H1 (cell line): ENCODE measurements around the gene IL5RA. TPM values are rescaled to one million over a fixed set of nuclear protein-coding genes. Genes with fewer than 3 reads are reported as not detected.

Source experiments
- CTCF ChIA-PET: fragments of 300-600 bp; sonication (Branson Sonifier 250); formaldehyde crosslinking; loops from one replicate; lab custom pipeline; 2021; ENCODE audit not compliant: partially characterized antibody; lab: Charles Lee
- POLR2A ChIA-PET: fragments of 300-600 bp; sonication (Branson Sonifier 250); formaldehyde crosslinking; loops from one replicate; lab custom pipeline; 2021; ENCODE audit warnings: inconsistent platforms; ENCODE audit not compliant: partially characterized antibody; lab: Charles Lee
- DNase-seq, 2 experiments: peaks; one replicate each; pipeline versions ENCODE4 v3.0.0 to v3.0.0-alpha.2; 2010 to 2022; ENCODE audit warnings: low spot score in 2 of 2, low read depth in 1 of 2, mixed read lengths in 1 of 2
- FAIRE-seq: peaks from 2 replicates; lab custom pipeline; 2011; peaks lifted over from hg19 to GRCh38; lab: Jason Lieb, UNC
- H2AFZ ChIP-seq: 2 replicates; pipeline ENCODE4 v1.8.1; 2012; ENCODE audit warnings: low read length, inconsistent platforms
- H2AK5ac ChIP-seq: 2 replicates; pipeline ENCODE4 v1.6.1; 2013; ENCODE audit warnings: low read depth, low read length
- H2BK120ac ChIP-seq: replicated peaks from 2 replicates; pipeline ENCODE3; 2013; ENCODE audit warnings: low read depth, low read length, inconsistent platforms
- H2BK12ac ChIP-seq: 2 replicates; pipeline ENCODE4 v1.6.1; 2013; ENCODE audit warnings: low read depth, low read length
- H2BK15ac ChIP-seq: 2 replicates; pipeline ENCODE4 v1.6.1; 2013; ENCODE audit warnings: low read length
- H2BK20ac ChIP-seq: 2 replicates; pipeline ENCODE4 v1.6.1; 2013; ENCODE audit warnings: low read length
- H2BK5ac ChIP-seq: 2 replicates; pipeline ENCODE4 v1.6.1; 2013; ENCODE audit warnings: low read depth, low read length
- H3K14ac ChIP-seq: 2 replicates; pipeline ENCODE4 v1.6.1; 2013; ENCODE audit warnings: inconsistent platforms; ENCODE audit not compliant: insufficient read length
- H3K18ac ChIP-seq: 2 replicates; pipeline ENCODE4 v1.6.1; 2013; ENCODE audit warnings: low read length; ENCODE audit errors: extremely low read depth
- H3K23ac ChIP-seq: 2 replicates; pipeline ENCODE4 v1.6.1; 2013; ENCODE audit warnings: inconsistent platforms; ENCODE audit not compliant: insufficient read length
- H3K23me2 ChIP-seq: 2 replicates; pipeline ENCODE4 v1.6.1; 2013; ENCODE audit warnings: low read depth, low read length
- H3K27ac ChIP-seq: 2 replicates; pipeline ENCODE4 v1.6.1; 2011; ENCODE audit warnings: low read depth, low read length, inconsistent platforms
- H3K27me3 ChIP-seq, 4 experiments: replicated peaks in 1 of 4; 1 replicate in 1 of 4; 2 replicates in 3 of 4; pipeline versions ENCODE4 v1.6.1 to v1.8.1; 2011 to 2013; ENCODE audit warnings: low read length in 3 of 4, mild to moderate bottlenecking in 3 of 4, inconsistent platforms in 2 of 4, mixed read lengths in 2 of 4, moderate library complexity in 1 of 4; ENCODE audit not compliant: control insufficient read depth in 3 of 4, insufficient read depth in 3 of 4; ENCODE audit errors: extremely low read depth in 1 of 4
- H3K36me3 ChIP-seq, 4 experiments: 2 replicates each; pipeline versions ENCODE4 v1.6.1 to v1.8.1; 2011 to 2013; ENCODE audit warnings: mild to moderate bottlenecking in 4 of 4, low read length in 3 of 4, moderate library complexity in 2 of 4, control low read depth in 1 of 4, inconsistent platforms in 1 of 4; ENCODE audit not compliant: insufficient read depth in 4 of 4, control insufficient read depth in 2 of 4
- H3K4ac ChIP-seq: replicated peaks from 2 replicates; pipeline ENCODE3; 2013; ENCODE audit warnings: low read length, low read depth, mixed read lengths, inconsistent platforms; ENCODE audit not compliant: insufficient read length
- H3K4me1 ChIP-seq, 4 experiments: replicated peaks in 1 of 4; 1 replicate in 1 of 4; 2 replicates in 3 of 4; pipeline versions ENCODE4 v1.6.1 to v1.8.1; 2011 to 2013; ENCODE audit warnings: low read length in 3 of 4, inconsistent platforms in 2 of 4, mixed read lengths in 1 of 4; ENCODE audit not compliant: insufficient read depth in 4 of 4, control insufficient read depth in 3 of 4
- H3K4me2 ChIP-seq, 2 experiments: 2 replicates each; pipeline versions ENCODE4 v1.6.1 to v1.8.1; 2011 to 2013; ENCODE audit warnings: low read depth in 2 of 2, low read length in 2 of 2, control low read depth in 1 of 2, inconsistent platforms in 1 of 2, mild to moderate bottlenecking in 1 of 2; ENCODE audit not compliant: insufficient read depth in 1 of 2
- H3K4me3 ChIP-seq, 4 experiments: fragments of 200-600, 300-600 bp in 1 of 4; sonication (generic), shearing (Covaris generic), sonication (Bioruptor Twin) in 1 of 4; 2 replicates each; pipeline versions ENCODE4 v1.5.1 to v1.8.1; 2011 to 2016; ENCODE audit warnings: low read length in 4 of 4, low read depth in 3 of 4, control low read depth in 2 of 4, inconsistent platforms in 2 of 4, mild to moderate bottlenecking in 2 of 4, mixed read lengths in 1 of 4, moderate library complexity in 1 of 4; ENCODE audit not compliant: insufficient read depth in 2 of 4; ENCODE audit errors: extremely low read depth in 1 of 4
- H3K56ac ChIP-seq: replicated peaks from 2 replicates; pipeline ENCODE3; 2013; ENCODE audit warnings: low read depth, mild to moderate bottlenecking, mixed read lengths, low read length, inconsistent platforms; ENCODE audit not compliant: insufficient read length
- H3K79me1 ChIP-seq: 2 replicates; pipeline ENCODE4 v1.6.1; 2013; ENCODE audit warnings: low read depth, low read length, control low read depth
- H3K79me2 ChIP-seq, 2 experiments: 2 replicates each; pipeline versions ENCODE4 v1.6.1 to v1.8.1; 2012 to 2013; ENCODE audit warnings: low read length in 2 of 2, mild to moderate bottlenecking in 2 of 2, inconsistent platforms in 1 of 2; ENCODE audit not compliant: insufficient read depth in 2 of 2, control insufficient read depth in 1 of 2
- H3K9ac ChIP-seq, 4 experiments: replicated peaks in 1 of 4; 1 replicate in 1 of 4; 2 replicates in 3 of 4; pipeline versions ENCODE4 v1.6.1 to v1.8.1; 2011 to 2013; ENCODE audit warnings: low read depth in 3 of 4, low read length in 3 of 4, control low read depth in 2 of 4, mild to moderate bottlenecking in 2 of 4, moderate library complexity in 2 of 4, inconsistent platforms in 1 of 4; ENCODE audit errors: extremely low read depth in 1 of 4
- H3K9me3 ChIP-seq, 2 experiments: 2 replicates each; pipeline versions ENCODE4 v1.6.1 to v1.8.1; 2012 to 2013; ENCODE audit warnings: mild to moderate bottlenecking in 2 of 2, moderate library complexity in 2 of 2, control low read depth in 1 of 2, inconsistent platforms in 1 of 2, low read depth in 1 of 2, low read length in 1 of 2, mixed read lengths in 1 of 2; ENCODE audit not compliant: insufficient read depth in 2 of 2
- H4K20me1 ChIP-seq, 2 experiments: replicated peaks in 1 of 2; 2 replicates each; pipeline versions ENCODE3 to v1.8.1; 2011 to 2013; ENCODE audit warnings: inconsistent platforms in 2 of 2, low read length in 2 of 2, mild to moderate bottlenecking in 1 of 2; ENCODE audit not compliant: insufficient read depth in 2 of 2, control insufficient read depth in 1 of 2
- H4K5ac ChIP-seq: 2 replicates; pipeline ENCODE4 v1.6.1; 2013; ENCODE audit warnings: low read length, low read depth, mixed read lengths, inconsistent platforms; ENCODE audit not compliant: insufficient read length
- H4K8ac ChIP-seq: 2 replicates; pipeline ENCODE4 v1.8.0; 2013; ENCODE audit warnings: mild to moderate bottlenecking, moderate library complexity, low read length, inconsistent platforms; ENCODE audit not compliant: insufficient read depth; ENCODE audit errors: extremely low read depth
- H4K91ac ChIP-seq: replicated peaks from 2 replicates; pipeline ENCODE3; 2013; ENCODE audit warnings: low read length, mixed read lengths, inconsistent platforms; ENCODE audit not compliant: insufficient read length
- EGR1 ChIP-seq: IDR thresholded peaks from 2 replicates; pipeline ENCODE4 v1.6.1; 2011; ENCODE audit warnings: low read depth, low read length, borderline replicate concordance
- KDM4A ChIP-seq: IDR thresholded peaks from one replicate; pipeline ENCODE4 v1.7.1; 2012; ENCODE audit warnings: low read depth, mild to moderate bottlenecking, moderate library complexity, low read length, inconsistent platforms; ENCODE audit not compliant: severe bottlenecking
- POLR2AphosphoS5 ChIP-seq: IDR thresholded peaks from 2 replicates; pipeline ENCODE4 v1.6.1; 2011; ENCODE audit warnings: low read depth, low read length
- SIN3A ChIP-seq, 2 experiments: IDR thresholded peaks in 1 of 2; conservative IDR thresholded peaks in 1 of 2; 2 replicates each; pipeline ENCODE4 v1.6.1; 2011 to 2012; ENCODE audit warnings: low read length in 2 of 2, improper control_type of control experiment in 1 of 2, low read depth in 1 of 2, mild to moderate bottlenecking in 1 of 2
- USF2 ChIP-seq: IDR thresholded peaks from 2 replicates; pipeline ENCODE4 v1.6.1; 2011; ENCODE audit warnings: low read length, improper control_type of control experiment
- WGBS, 2 experiments: shearing (Covaris generic) in 1 of 2; methylation state at CpG; one replicate each; pipeline versions ENCODE4 v1.1.6 to v1.1.7; 2013 to 2015; ENCODE audit warnings: low lambda C conversion rate in 2 of 2, mixed read lengths in 2 of 2, inconsistent platforms in 1 of 2, low coverage in 1 of 2, missing lambda C conversion rate in 1 of 2; ENCODE audit not compliant: insufficient replicate concordance in 2 of 2, insufficient coverage in 1 of 2, insufficient read length in 1 of 2; ENCODE audit errors: extremely low coverage in 1 of 2, missing lambda C conversion rate in 1 of 2; 5-methylcytosine and 5-hydroxymethylcytosine counted together
- polyA plus RNA-seq, 7 experiments: library from polyadenylated mRNA; depleted of rRNA in 3 of 7; stranded (reverse) in 5 of 7; unstranded in 2 of 7; fragments of >200 nt in 5 of 7; fragments of 200-250 nt in 2 of 7; gene quantifications; 1 replicate in 5 of 7; 2 replicates in 1 of 7; 4 replicates in 1 of 7; pipeline versions ENCODE4 v1.2.1 to v1.2.3, GENCODE V29; 2011 to 2013; ENCODE audit warnings: missing spikeins in 2 of 7, mixed read lengths in 2 of 7
- total RNA-seq: library from RNA; stranded (reverse); fragmentation: NEBNext Ultra II Directional; extraction: Animal tissue kit (Norgen Biotek cat#: 25700); gene quantifications from 2 replicates; pipeline ENCODE4 v1.2.1, GENCODE V29; 2021
- TF ChIP-seq, protein P1 (sequence below): IDR thresholded peaks from 2 replicates; pipeline ENCODE4 v1.6.1; 2012; ENCODE audit warnings: low read length, inconsistent platforms

Gene IL5RA
- total and polyA plus RNA-seq, 2 of the 8 experiments (the other 6 are each of a cell fraction or from before 2014, with no cell fraction given): not detected

- Histone ChIP-seq H3K4me1 (no peaks in the 10 kb centered on the region), H3K23ac (no peak overlapping the region), H2BK5ac (no peak overlapping the region), H4K5ac (no peak overlapping the region), H3K4me3 (no peak overlapping the region), H2BK20ac (no peak overlapping the region), H2AK5ac (no peak overlapping the region), H3K79me2 (peaks cover 16 to 63% of the 10 kb centered on the region in 2 experiments), H3K56ac (no peak overlapping the region), H3K9me3 (no peaks in the 10 kb centered on the region), H2AFZ (no peak overlapping the region), H2BK120ac (no peak overlapping the region), H3K79me1 (peaks cover 11% of the 10 kb centered on the region), H4K20me1 (peaks cover 0 to 10% of the 10 kb centered on the region in 2 experiments), H3K9ac (no peak overlapping the region), H2BK12ac (no peak overlapping the region), H3K4ac (no peak overlapping the region), H2BK15ac (no peak overlapping the region), H3K18ac (no peak overlapping the region), H3K4me2 (no peak overlapping the region), H4K91ac (no peak overlapping the region), H3K27me3 (no peaks in the 10 kb centered on the region), H3K23me2 (no peaks in the 10 kb centered on the region), H3K27ac (no peak overlapping the region), H3K36me3 (peaks cover 10 to 51% (median 24%) of the 10 kb centered on the region in 4 experiments), H3K14ac (no peak overlapping the region), H4K8ac (no peak overlapping the region)
- FAIRE-seq (no peak), DNase-seq (no peak)
- CTCF ChIA-PET: interaction anchor here (0.6 to 1.2 kb wide), 4 partner anchors 11 to 1965 kb away, joined by 3 to 5 read pairs (median 3); no protein-coding TSS in a partner anchor
- POLR2A ChIA-PET: interaction anchor here (0.6 to 1.6 kb wide), 4 partner anchors 8 to 46 kb away, joined by 3 to 5 read pairs (median 3); partner anchors contain the start of gene CRBN
- 92% methylated on average over 6 of the region's 6 CpGs; no CpG with 5 or more reads in 1 of the 2 experiments for WGBS, 2 experiments
- TF ChIP-seq SIN3A (conservative IDR thresholded peaks at IDR 0.05 in 1 of 2, IDR thresholded peaks at IDR 0.05 in 1 of 2; ENCODE audit: low read depth in 1 of 2, low read length in 2 of 2): no peak
- no peak for TF ChIP-seq EGR1
- no peak for TF ChIP-seq POLR2AphosphoS5
- TF ChIP-seq USF2: no peak
- TF ChIP-seq, protein P1, sequence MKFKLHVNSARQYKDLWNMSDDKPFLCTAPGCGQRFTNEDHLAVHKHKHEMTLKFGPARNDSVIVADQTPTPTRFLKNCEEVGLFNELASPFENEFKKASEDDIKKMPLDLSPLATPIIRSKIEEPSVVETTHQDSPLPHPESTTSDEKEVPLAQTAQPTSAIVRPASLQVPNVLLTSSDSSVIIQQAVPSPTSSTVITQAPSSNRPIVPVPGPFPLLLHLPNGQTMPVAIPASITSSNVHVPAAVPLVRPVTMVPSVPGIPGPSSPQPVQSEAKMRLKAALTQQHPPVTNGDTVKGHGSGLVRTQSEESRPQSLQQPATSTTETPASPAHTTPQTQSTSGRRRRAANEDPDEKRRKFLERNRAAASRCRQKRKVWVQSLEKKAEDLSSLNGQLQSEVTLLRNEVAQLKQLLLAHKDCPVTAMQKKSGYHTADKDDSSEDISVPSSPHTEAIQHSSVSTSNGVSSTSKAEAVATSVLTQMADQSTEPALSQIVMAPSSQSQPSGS: no peak
- no peak for TF ChIP-seq KDM4A
Measured at GRCh38 chr3:3133500-3133899, 23.3 kb upstream of the IL5RA start.
